Measurements from ENCODE around the gene STON2.
"Not testable (repeated sequence)": the region's sequence is repeated elsewhere in the genome, so short reads cannot be mapped to it uniquely, and the experiment has no call there.

GRCh38 chr14:81429749-81430148 is 29.6 kb upstream of the STON2 start:
- TF ChIP-seq BRCA1 (IDR thresholded peaks at IDR 0.05; ENCODE audit: low read depth, low read length); CTCF (IDR thresholded peaks at IDR 0.05; ENCODE audit: control extremely low read depth in 1 of 3, insufficient read depth in 1 of 3, low read depth in 1 of 3, low read length in 3 of 3); POLR2A (IDR thresholded peaks at IDR 0.05; ENCODE audit: control extremely low read depth in 1 of 2, low read depth in 2 of 2, low read length in 2 of 2); BACH1 (IDR thresholded peaks at IDR 0.05; ENCODE audit: low read length): not testable (repeated sequence)

All from H1 (cell line).